Esophagus squamous epithelium (tissue), 5 donors: ENCODE data around the gene GAS2. TPM values are rescaled to one million over a fixed set of nuclear protein-coding genes. Genes with fewer than 3 reads are reported as not detected.

Source experiments
- DNase-seq: peaks from one replicate; lab custom pipeline; 2025; lab: John Stamatoyannopoulos, UW
- H3K27ac ChIP-seq, 4 donors: fragments of 200-600 bp; sonication (generic); one replicate each; pipeline ENCODE4 v1.5.1; 2016 to 2019; ENCODE audit warnings: mild to moderate bottlenecking in 1 of 4
- H3K27me3 ChIP-seq, 4 donors: fragments of 200-600 bp; sonication (generic); 1 replicate in 3 of 4; 2 replicates in 1 of 4; pipeline versions ENCODE4 v1.5.1 to v1.6.0; 2017 to 2021; ENCODE audit warnings: antibody characterized with exemption in 1 of 4
- H3K36me3 ChIP-seq, 3 donors: fragments of 200-600 bp; sonication (generic); one replicate each; pipeline ENCODE4 v1.5.1; 2016 to 2019
- H3K4me1 ChIP-seq, 3 donors: fragments of 200-600 bp; sonication (generic); one replicate each; pipeline ENCODE4 v1.5.1; 2017 to 2019
- H3K4me3 ChIP-seq, 4 donors: fragments of 200-600 bp; sonication (generic); 1 replicate in 3 of 4; 2 replicates in 1 of 4; pipeline ENCODE4 v1.5.1; 2016 to 2019; ENCODE audit warnings: mild to moderate bottlenecking in 2 of 4, moderate library complexity in 1 of 4
- H3K9me3 ChIP-seq, 3 donors: fragments of 200-600 bp; sonication (generic); one replicate each; pipeline ENCODE4 v1.5.1; 2016 to 2019
- POLR2A ChIP-seq, 4 donors: fragments of 450-650 bp; IDR thresholded peaks; one replicate each; pipeline ENCODE4 v1.6.1; 2017; ENCODE audit warnings: antibody characterized with exemption in 4 of 4, mild to moderate bottlenecking in 4 of 4, moderate library complexity in 3 of 4
- WGBS, 2 donors: methylation state at CpG; one replicate each; pipeline ENCODE4 v1.1.5; 2018; 5-methylcytosine and 5-hydroxymethylcytosine counted together
- intact Hi-C: fragments of 100-400 bp; cut with DNase I; formaldehyde crosslinking; loops from one replicate; pipeline ENCODE4 v1.15.0; 2022
- total RNA-seq, 4 donors: library from RNA; depleted of rRNA; stranded (reverse); fragments of >200 nt; gene quantifications; one replicate each; pipeline ENCODE4 v1.1.0, GENCODE V29; 2016
- TF ChIP-seq, protein P1 (sequence below), 6 experiments: fragments of 450-650 bp in 4 of 6; fragments of 200-600 bp in 2 of 6; sonication (generic) in 2 of 6; IDR thresholded peaks; one replicate each; pipeline ENCODE4 v1.5.1; 2016 to 2019; ENCODE audit warnings: antibody characterized with exemption in 6 of 6, mild to moderate bottlenecking in 4 of 6, moderate library complexity in 4 of 6
- donor health status: DM: yes; HTN: yes; CAD: no.

Gene GAS2
- total RNA-seq, 4 donors from 2014 or later, result 0.15 to 4.0 (median 2.5) TPM

GRCh38 chr11:22792497-22792896 is 126.1 kb downstream of the GAS2 start:
- H3K4me1 ChIP-seq, result no peaks in the 10 kb centered on the region
- no peak for TF ChIP-seq POLR2A (IDR thresholded peaks at IDR 0.05)
- TF ChIP-seq, protein P1, sequence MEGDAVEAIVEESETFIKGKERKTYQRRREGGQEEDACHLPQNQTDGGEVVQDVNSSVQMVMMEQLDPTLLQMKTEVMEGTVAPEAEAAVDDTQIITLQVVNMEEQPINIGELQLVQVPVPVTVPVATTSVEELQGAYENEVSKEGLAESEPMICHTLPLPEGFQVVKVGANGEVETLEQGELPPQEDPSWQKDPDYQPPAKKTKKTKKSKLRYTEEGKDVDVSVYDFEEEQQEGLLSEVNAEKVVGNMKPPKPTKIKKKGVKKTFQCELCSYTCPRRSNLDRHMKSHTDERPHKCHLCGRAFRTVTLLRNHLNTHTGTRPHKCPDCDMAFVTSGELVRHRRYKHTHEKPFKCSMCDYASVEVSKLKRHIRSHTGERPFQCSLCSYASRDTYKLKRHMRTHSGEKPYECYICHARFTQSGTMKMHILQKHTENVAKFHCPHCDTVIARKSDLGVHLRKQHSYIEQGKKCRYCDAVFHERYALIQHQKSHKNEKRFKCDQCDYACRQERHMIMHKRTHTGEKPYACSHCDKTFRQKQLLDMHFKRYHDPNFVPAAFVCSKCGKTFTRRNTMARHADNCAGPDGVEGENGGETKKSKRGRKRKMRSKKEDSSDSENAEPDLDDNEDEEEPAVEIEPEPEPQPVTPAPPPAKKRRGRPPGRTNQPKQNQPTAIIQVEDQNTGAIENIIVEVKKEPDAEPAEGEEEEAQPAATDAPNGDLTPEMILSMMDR (IDR thresholded peaks at IDR 0.05), result no peak
- intact Hi-C loops, result no loop called here
- DNase-seq, result no peak
- H3K27me3 ChIP-seq, result no peaks in the 10 kb centered on the region
- WGBS, 2 donors, result 8 to 25% methylated on average over 3 of the region's 3 CpGs
- no peaks in the 10 kb centered on the region for H3K9me3 ChIP-seq
- H3K36me3 ChIP-seq, result no peaks in the 10 kb centered on the region
- no peak overlapping the region for H3K4me3 ChIP-seq
- no peak overlapping the region for H3K27ac ChIP-seq

GRCh38 chr11:22795914-22796313 is 129.5 kb downstream of the GAS2 start:
- Histone ChIP-seq H3K27me3 (peaks cover 0 to 5% (median 0%) of the 10 kb centered on the region in 4 donors), H3K9me3 (no peaks in the 10 kb centered on the region), H3K27ac (no peak overlapping the region), H3K4me1 (no peaks in the 10 kb centered on the region), H3K36me3 (no peaks in the 10 kb centered on the region), H3K4me3 (no peak overlapping the region)
- no peak for DNase-seq
- intact Hi-C loops, result no loop called here
- 56 to 71% methylated on average over 1 of the region's 1 CpG for WGBS, 2 donors
- TF ChIP-seq POLR2A (IDR thresholded peaks at IDR 0.05), result no peak
- TF ChIP-seq, protein P1 (IDR thresholded peaks at IDR 0.05), result no peak

DNA sequence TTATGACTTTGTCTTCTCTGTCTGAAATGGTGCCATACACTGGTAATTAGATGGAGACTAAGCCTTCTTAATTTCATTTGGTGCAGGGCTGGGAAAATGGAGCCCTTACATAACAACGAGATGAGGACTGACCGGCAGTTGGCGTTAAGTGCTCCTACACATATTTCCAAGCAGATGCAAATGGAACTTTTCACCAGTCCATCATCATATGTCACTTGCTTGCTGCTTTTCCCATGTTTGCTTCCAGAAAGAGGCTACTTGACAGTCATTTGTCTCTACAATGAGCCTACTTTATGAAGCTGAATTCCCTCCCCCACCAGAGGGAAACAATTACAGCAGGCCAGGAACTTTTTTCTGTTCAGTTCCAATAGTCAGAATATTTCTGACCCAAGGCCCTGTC is 130.6 kb downstream of the GAS2 start:
- Histone ChIP-seq H3K4me1 (no peaks in the 10 kb centered on the region), H3K27ac (no peak overlapping the region), H3K9me3 (no peaks in the 10 kb centered on the region), H3K36me3 (no peaks in the 10 kb centered on the region), H3K27me3 (peaks cover 0 to 5% (median 0%) of the 10 kb centered on the region in 4 donors), H3K4me3 (no peak overlapping the region)
- TF ChIP-seq POLR2A (IDR thresholded peaks at IDR 0.05), result no peak
- TF ChIP-seq, protein P1 (IDR thresholded peaks at IDR 0.05), result no peak
- intact Hi-C loops, result no loop called here
- no peak for DNase-seq
- 100% methylated on average over 3 of the region's 3 CpGs for WGBS, 2 donors

DNA sequence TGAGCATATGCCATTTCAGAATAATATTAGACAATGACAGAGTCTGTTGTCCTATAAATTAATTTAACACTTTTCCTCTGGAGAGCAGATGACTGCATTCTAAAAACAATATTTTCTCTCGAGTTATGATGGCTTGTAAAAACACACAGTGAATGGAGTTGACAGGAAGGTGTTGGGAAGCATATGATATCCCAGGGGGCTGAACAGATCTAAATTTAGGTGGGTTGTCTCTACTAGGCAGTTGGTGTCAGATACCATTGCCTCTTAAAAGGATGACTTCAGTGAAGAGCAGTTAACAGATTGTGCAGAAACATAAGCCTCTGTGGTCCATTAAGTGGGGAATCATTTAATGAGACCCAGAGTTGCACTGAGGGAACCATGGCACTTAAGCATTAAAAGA is 132.5 kb downstream of the GAS2 start:
- no peak overlapping the region for H3K4me3 ChIP-seq
- H3K27ac ChIP-seq, result no peak overlapping the region
- 55 to 59% methylated on average over 1 of the region's 1 CpG for WGBS, 2 donors
- no peaks in the 10 kb centered on the region for H3K9me3 ChIP-seq
- no peaks in the 10 kb centered on the region for H3K4me1 ChIP-seq
- no peaks in the 10 kb centered on the region for H3K36me3 ChIP-seq
- TF ChIP-seq, protein P1 (IDR thresholded peaks at IDR 0.05), result no peak
- TF ChIP-seq POLR2A (IDR thresholded peaks at IDR 0.05), result no peak
- intact Hi-C loops, result no loop called here
- H3K27me3 ChIP-seq, result peaks cover 0 to 6% (median 0%) of the 10 kb centered on the region in 4 donors
- DNase-seq, result no peak

DNA sequence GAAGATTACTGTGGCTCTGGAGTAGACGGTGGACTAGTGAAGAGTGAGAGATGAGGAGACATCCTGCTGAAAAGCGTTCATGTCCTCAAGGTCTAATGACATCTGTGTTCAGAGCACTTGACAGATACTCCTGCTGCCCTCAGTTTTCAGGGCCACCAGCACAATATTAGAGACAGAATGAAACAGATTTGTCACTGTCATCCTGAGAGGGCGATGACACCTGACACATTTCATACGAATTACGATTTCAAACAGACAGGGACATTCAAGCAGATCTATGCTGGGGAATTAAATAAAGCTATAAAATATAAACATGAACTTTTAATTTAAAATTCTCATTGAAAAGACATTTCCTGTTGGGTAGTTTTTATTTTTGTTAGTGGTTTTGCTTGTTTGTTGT is 134.1 kb downstream of the GAS2 start:
- TF ChIP-seq, protein P1 (IDR thresholded peaks at IDR 0.05), result no peak
- no peak for TF ChIP-seq POLR2A (IDR thresholded peaks at IDR 0.05)
- no peaks in the 10 kb centered on the region for H3K9me3 ChIP-seq
- intact Hi-C loops, result no loop called here
- H3K27ac ChIP-seq, result no peak overlapping the region
- H3K27me3 ChIP-seq, result peaks cover 0 to 9% (median 0%) of the 10 kb centered on the region in 4 donors
- H3K4me3 ChIP-seq, result no peak overlapping the region
- no peaks in the 10 kb centered on the region for H3K4me1 ChIP-seq
- no peaks in the 10 kb centered on the region for H3K36me3 ChIP-seq
- DNase-seq, result no peak
- WGBS, 2 donors, result 82 to 85% methylated on average over 5 of the region's 5 CpGs
